GM23338 (cell line): ENCODE results near the gene FAR1. TPM values are rescaled to one million over a fixed set of nuclear protein-coding genes. Genes with fewer than 3 reads are reported as not detected.

Experiments used
- ATAC-seq: fragments of 200-7000 bp; cut with Tn5 transposase; 3 replicates; pipeline ENCODE4 v1.9.1; 2020
- DNase-seq: peaks from one replicate; pipeline ENCODE4 v3.0.0-alpha.2; 2015; ENCODE audit warnings: low spot score
- H2AFZ ChIP-seq: fragments of 200-600 bp; sonication (generic); 2 replicates; pipeline ENCODE4 v1.8.0; 2016; ENCODE audit warnings: antibody characterized with exemption, mild to moderate bottlenecking, moderate library complexity
- H3F3A ChIP-seq: fragments of 200-600 bp; sonication (generic); replicated peaks from 2 replicates; pipeline ENCODE4 v1.8.0; 2017; ENCODE audit warnings: antibody characterized with exemption, mixed run types, low read depth
- H3K27ac ChIP-seq: fragments of 200-600 bp; sonication (generic); 2 replicates; pipeline ENCODE4 v1.6.1; 2016; ENCODE audit warnings: low read depth
- H3K27me3 ChIP-seq: fragments of 200-600 bp; sonication (generic); 2 replicates; pipeline ENCODE4 v1.8.0; 2016; ENCODE audit warnings: mild to moderate bottlenecking, mixed run types, moderate library complexity; ENCODE audit not compliant: insufficient read depth
- H3K36me3 ChIP-seq: fragments of 200-600 bp; sonication (generic); 2 replicates; pipeline ENCODE4 v1.8.0; 2016; ENCODE audit warnings: mild to moderate bottlenecking; ENCODE audit not compliant: insufficient read depth
- H3K4me1 ChIP-seq: fragments of 200-600 bp; sonication (generic); 2 replicates; pipeline ENCODE4 v1.8.0; 2016; ENCODE audit warnings: mild to moderate bottlenecking, moderate library complexity; ENCODE audit not compliant: insufficient read depth
- H3K4me2 ChIP-seq: fragments of 200-600 bp; sonication (generic); 2 replicates; pipeline ENCODE4 v1.7.1; 2017; ENCODE audit warnings: mixed run types
- H3K4me3 ChIP-seq: fragments of 200-600 bp; sonication (generic); 2 replicates; pipeline ENCODE4 v1.6.1; 2016; ENCODE audit warnings: mixed run types
- H3K79me2 ChIP-seq: fragments of 200-600 bp; sonication (generic); replicated peaks from 2 replicates; pipeline ENCODE4 v1.8.0; 2017; ENCODE audit warnings: mild to moderate bottlenecking; ENCODE audit not compliant: insufficient read depth
- H3K9me2 ChIP-seq: fragments of 200-600 bp; sonication (generic); 2 replicates; pipeline ENCODE4 v1.8.0; 2017; ENCODE audit not compliant: insufficient read depth
- H4K20me1 ChIP-seq: fragments of 200-600 bp; sonication (generic); replicated peaks from 2 replicates; pipeline ENCODE4 v1.8.0; 2017; ENCODE audit warnings: mild to moderate bottlenecking; ENCODE audit not compliant: insufficient read depth
- H3K27ac Mint-ChIP-seq: 2 replicates; pipeline ENCODE4 v1.8.0; 2020; ENCODE audit warnings: inconsistent platforms, mild to moderate bottlenecking, moderate library complexity, mixed read lengths
- H3K27me3 Mint-ChIP-seq: 3 replicates; pipeline ENCODE4 v1.8.0; 2022; ENCODE audit warnings: low read depth, mild to moderate bottlenecking, moderate library complexity, mixed read lengths, inconsistent platforms; ENCODE audit not compliant: insufficient read depth, poor library complexity
- H3K36me3 Mint-ChIP-seq: 3 replicates; pipeline ENCODE4 v1.8.0; 2021; ENCODE audit warnings: low read depth, mild to moderate bottlenecking, inconsistent platforms, moderate library complexity, mixed read lengths
- H3K4me1 Mint-ChIP-seq: 3 replicates; pipeline ENCODE4 v1.8.0; 2020; ENCODE audit warnings: mild to moderate bottlenecking, inconsistent platforms, mixed read lengths
- H3K4me3 Mint-ChIP-seq: 3 replicates; pipeline ENCODE4 v1.8.0; 2021; ENCODE audit warnings: moderate library complexity, mild to moderate bottlenecking, inconsistent platforms, mixed read lengths
- H3K9me3 Mint-ChIP-seq: 3 replicates; pipeline ENCODE4 v1.8.0; 2020; ENCODE audit warnings: moderate library complexity, mild to moderate bottlenecking, inconsistent platforms, mixed read lengths
- CREB1 ChIP-seq: fragments of 250-450 bp; sonication (Bioruptor Pico); IDR thresholded peaks from 2 replicates; pipeline ENCODE4 v1.5.0; 2020; ENCODE audit warnings: low read depth, mild to moderate bottlenecking, moderate library complexity
- EZH2 ChIP-seq: fragments of 200-600 bp; sonication (generic); IDR thresholded peaks from one replicate; pipeline ENCODE4 v1.8.0; 2017; ENCODE audit warnings: antibody characterized with exemption, mild to moderate bottlenecking, low read depth; ENCODE audit not compliant: unreplicated experiment
- EZH2phosphoT487 ChIP-seq: fragments of 200-600 bp; sonication (generic); IDR thresholded peaks from one replicate; pipeline ENCODE4 v1.8.1; 2018; ENCODE audit warnings: antibody characterized with exemption; ENCODE audit not compliant: unreplicated experiment
- JUNB ChIP-seq: IDR thresholded peaks from one replicate; pipeline ENCODE4 v1.6.1; 2016; ENCODE audit warnings: antibody characterized with exemption; ENCODE audit not compliant: unreplicated experiment
- NANOG ChIP-seq: IDR thresholded peaks from 2 replicates; pipeline ENCODE4 v1.6.1; 2016; ENCODE audit warnings: antibody characterized with exemption, borderline replicate concordance
- POLR2AphosphoS5 ChIP-seq: IDR thresholded peaks from 2 replicates; pipeline ENCODE4 v1.6.1; 2016; ENCODE audit warnings: antibody characterized with exemption, low read depth
- STAT1 ChIP-seq: IDR thresholded peaks from one replicate; pipeline ENCODE4 v1.6.1; 2016; ENCODE audit warnings: antibody characterized with exemption; ENCODE audit not compliant: unreplicated experiment
- ZNF114 ChIP-seq: fragments of 250-450 bp; sonication (Bioruptor Pico); IDR thresholded peaks from 2 replicates; pipeline ENCODE4 v1.5.0; 2020; ENCODE audit warnings: mild to moderate bottlenecking, moderate library complexity
- ZNF331 ChIP-seq: fragments of 250-450 bp; sonication (Bioruptor Pico); IDR thresholded peaks from 2 replicates; pipeline ENCODE4 v1.5.0; 2020; ENCODE audit warnings: low read depth, mild to moderate bottlenecking, moderate library complexity
- polyA plus RNA-seq: library from polyadenylated mRNA; unstranded; fragments of >200 nt; fragmentation: Nextera tagmentation; extraction: Ambion mirVana; gene quantifications from 2 replicates; pipeline ENCODE4 v1.2.1, GENCODE V29; 2016
- total RNA-seq: library from RNA; depleted of rRNA; stranded (reverse); fragments of >200 nt; shearing (Covaris generic); gene quantifications from 2 replicates; pipeline ENCODE4 v1.2.3, GENCODE V29; 2014
- TF ChIP-seq, protein P1 (sequence below): fragments of 250-450 bp; sonication (Bioruptor Pico); IDR thresholded peaks from 2 replicates; pipeline ENCODE4 v1.5.0; 2020; ENCODE audit warnings: mild to moderate bottlenecking, moderate library complexity
- TF ChIP-seq, protein P2 (sequence below): IDR thresholded peaks from one replicate; pipeline ENCODE4 v1.6.1; 2018; ENCODE audit warnings: antibody characterized with exemption; ENCODE audit not compliant: unreplicated experiment
- TF ChIP-seq, protein P3 (sequence below): IDR thresholded peaks from 2 replicates; pipeline ENCODE4 v1.6.1; 2016; ENCODE audit warnings: antibody characterized with exemption
- TF ChIP-seq, protein P4 (sequence below), 2 experiments: fragments of 200-600 bp in 1 of 2; sonication (generic) in 1 of 2; conservative IDR thresholded peaks; 2 replicates each; pipeline versions ENCODE4 v1.5.1 to v1.6.1; 2016 to 2017; ENCODE audit warnings: antibody characterized with exemption in 2 of 2, low read depth in 2 of 2, mild to moderate bottlenecking in 2 of 2, moderate library complexity in 1 of 2

The FAR1 gene
- total and polyA plus RNA-seq, 2 experiments from 2014 or later = 27.3 to 79.5 TPM

DNA sequence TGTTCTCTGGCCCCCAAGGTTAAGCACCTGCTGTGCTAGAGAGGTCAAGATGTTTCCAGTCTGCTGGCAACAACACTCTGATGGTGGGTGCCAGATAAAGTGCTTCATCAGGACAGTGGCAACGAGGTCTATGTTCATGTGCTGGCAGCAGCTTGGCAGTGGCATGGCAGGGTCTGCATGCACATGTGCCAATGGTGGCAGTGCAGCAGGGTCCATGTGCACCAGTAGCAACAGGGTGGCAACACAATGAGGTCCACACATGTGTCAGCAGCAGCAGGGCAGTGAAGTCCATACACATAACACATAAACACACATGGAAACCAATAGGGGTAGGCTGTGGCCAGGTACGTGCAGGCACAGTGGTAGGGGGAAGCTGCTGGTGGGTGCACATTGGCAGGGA lies 48.4 kb upstream of the FAR1 start:
- no peaks in the 10 kb centered on the region for H3K4me1 ChIP-seq
- no peaks in the 10 kb centered on the region for H3F3A ChIP-seq
- no peak overlapping the region for H3K4me3 Mint-ChIP-seq
- peaks cover under 1% of the 10 kb centered on the region; the same call in 1 of the 2 replicates for H3K36me3 ChIP-seq
- H3K4me2 ChIP-seq = no peak overlapping the region
- no peaks in the 10 kb centered on the region for H4K20me1 ChIP-seq
- peaks cover 30% of the 10 kb centered on the region for H3K9me3 Mint-ChIP-seq
- peaks cover 4% of the 10 kb centered on the region; the same call in 2 of the 3 replicates for H3K36me3 Mint-ChIP-seq
- H3K27me3 Mint-ChIP-seq = no peaks in the 10 kb centered on the region
- no peak for DNase-seq
- H3K27ac ChIP-seq = no peak overlapping the region
- TF ChIP-seq, protein P1, sequence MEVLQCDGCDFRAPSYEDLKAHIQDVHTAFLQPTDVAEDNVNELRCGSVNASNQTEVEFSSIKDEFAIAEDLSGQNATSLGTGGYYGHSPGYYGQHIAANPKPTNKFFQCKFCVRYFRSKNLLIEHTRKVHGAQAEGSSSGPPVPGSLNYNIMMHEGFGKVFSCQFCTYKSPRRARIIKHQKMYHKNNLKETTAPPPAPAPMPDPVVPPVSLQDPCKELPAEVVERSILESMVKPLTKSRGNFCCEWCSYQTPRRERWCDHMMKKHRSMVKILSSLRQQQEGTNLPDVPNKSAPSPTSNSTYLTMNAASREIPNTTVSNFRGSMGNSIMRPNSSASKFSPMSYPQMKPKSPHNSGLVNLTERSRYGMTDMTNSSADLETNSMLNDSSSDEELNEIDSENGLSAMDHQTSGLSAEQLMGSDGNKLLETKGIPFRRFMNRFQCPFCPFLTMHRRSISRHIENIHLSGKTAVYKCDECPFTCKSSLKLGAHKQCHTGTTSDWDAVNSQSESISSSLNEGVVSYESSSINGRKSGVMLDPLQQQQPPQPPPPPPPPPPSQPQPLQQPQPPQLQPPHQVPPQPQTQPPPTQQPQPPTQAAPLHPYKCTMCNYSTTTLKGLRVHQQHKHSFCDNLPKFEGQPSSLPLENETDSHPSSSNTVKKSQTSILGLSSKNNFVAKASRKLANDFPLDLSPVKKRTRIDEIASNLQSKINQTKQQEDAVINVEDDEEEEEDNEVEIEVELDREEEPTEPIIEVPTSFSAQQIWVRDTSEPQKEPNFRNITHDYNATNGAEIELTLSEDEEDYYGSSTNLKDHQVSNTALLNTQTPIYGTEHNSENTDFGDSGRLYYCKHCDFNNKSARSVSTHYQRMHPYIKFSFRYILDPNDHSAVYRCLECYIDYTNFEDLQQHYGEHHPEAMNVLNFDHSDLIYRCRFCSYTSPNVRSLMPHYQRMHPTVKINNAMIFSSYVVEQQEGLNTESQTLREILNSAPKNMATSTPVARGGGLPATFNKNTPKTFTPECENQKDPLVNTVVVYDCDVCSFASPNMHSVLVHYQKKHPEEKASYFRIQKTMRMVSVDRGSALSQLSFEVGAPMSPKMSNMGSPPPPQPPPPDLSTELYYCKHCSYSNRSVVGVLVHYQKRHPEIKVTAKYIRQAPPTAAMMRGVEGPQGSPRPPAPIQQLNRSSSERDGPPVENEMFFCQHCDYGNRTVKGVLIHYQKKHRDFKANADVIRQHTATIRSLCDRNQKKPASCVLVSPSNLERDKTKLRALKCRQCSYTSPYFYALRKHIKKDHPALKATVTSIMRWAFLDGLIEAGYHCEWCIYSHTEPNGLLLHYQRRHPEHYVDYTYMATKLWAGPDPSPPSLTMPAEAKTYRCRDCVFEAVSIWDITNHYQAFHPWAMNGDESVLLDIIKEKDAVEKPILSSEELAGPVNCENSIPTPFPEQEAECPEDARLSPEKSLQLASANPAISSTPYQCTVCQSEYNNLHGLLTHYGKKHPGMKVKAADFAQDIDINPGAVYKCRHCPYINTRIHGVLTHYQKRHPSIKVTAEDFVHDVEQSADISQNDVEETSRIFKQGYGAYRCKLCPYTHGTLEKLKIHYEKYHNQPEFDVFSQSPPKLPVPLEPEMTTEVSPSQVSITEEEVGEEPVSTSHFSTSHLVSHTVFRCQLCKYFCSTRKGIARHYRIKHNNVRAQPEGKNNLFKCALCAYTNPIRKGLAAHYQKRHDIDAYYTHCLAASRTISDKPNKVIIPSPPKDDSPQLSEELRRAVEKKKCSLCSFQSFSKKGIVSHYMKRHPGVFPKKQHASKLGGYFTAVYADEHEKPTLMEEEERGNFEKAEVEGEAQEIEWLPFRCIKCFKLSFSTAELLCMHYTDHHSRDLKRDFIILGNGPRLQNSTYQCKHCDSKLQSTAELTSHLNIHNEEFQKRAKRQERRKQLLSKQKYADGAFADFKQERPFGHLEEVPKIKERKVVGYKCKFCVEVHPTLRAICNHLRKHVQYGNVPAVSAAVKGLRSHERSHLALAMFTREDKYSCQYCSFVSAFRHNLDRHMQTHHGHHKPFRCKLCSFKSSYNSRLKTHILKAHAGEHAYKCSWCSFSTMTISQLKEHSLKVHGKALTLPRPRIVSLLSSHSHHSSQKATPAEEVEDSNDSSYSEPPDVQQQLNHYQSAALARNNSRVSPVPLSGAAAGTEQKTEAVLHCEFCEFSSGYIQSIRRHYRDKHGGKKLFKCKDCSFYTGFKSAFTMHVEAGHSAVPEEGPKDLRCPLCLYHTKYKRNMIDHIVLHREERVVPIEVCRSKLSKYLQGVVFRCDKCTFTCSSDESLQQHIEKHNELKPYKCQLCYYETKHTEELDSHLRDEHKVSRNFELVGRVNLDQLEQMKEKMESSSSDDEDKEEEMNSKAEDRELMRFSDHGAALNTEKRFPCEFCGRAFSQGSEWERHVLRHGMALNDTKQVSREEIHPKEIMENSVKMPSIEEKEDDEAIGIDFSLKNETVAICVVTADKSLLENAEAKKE (CRISPR knock-in tag) = no peak
- TF ChIP-seq STAT1 (no peak), ZNF114 (no peak), POLR2AphosphoS5 (no peak), EZH2phosphoT487 (no peak), EZH2 (no peak), NANOG (no peak), ZNF331 (CRISPR knock-in tag) (no peak), CREB1 (CRISPR knock-in tag) (no peak), JUNB (no peak)
- TF ChIP-seq, protein P2, sequence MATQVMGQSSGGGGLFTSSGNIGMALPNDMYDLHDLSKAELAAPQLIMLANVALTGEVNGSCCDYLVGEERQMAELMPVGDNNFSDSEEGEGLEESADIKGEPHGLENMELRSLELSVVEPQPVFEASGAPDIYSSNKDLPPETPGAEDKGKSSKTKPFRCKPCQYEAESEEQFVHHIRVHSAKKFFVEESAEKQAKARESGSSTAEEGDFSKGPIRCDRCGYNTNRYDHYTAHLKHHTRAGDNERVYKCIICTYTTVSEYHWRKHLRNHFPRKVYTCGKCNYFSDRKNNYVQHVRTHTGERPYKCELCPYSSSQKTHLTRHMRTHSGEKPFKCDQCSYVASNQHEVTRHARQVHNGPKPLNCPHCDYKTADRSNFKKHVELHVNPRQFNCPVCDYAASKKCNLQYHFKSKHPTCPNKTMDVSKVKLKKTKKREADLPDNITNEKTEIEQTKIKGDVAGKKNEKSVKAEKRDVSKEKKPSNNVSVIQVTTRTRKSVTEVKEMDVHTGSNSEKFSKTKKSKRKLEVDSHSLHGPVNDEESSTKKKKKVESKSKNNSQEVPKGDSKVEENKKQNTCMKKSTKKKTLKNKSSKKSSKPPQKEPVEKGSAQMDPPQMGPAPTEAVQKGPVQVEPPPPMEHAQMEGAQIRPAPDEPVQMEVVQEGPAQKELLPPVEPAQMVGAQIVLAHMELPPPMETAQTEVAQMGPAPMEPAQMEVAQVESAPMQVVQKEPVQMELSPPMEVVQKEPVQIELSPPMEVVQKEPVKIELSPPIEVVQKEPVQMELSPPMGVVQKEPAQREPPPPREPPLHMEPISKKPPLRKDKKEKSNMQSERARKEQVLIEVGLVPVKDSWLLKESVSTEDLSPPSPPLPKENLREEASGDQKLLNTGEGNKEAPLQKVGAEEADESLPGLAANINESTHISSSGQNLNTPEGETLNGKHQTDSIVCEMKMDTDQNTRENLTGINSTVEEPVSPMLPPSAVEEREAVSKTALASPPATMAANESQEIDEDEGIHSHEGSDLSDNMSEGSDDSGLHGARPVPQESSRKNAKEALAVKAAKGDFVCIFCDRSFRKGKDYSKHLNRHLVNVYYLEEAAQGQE = no peak
- TF ChIP-seq, protein P3, sequence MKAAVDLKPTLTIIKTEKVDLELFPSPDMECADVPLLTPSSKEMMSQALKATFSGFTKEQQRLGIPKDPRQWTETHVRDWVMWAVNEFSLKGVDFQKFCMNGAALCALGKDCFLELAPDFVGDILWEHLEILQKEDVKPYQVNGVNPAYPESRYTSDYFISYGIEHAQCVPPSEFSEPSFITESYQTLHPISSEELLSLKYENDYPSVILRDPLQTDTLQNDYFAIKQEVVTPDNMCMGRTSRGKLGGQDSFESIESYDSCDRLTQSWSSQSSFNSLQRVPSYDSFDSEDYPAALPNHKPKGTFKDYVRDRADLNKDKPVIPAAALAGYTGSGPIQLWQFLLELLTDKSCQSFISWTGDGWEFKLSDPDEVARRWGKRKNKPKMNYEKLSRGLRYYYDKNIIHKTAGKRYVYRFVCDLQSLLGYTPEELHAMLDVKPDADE = no peak
- TF ChIP-seq, protein P4, sequence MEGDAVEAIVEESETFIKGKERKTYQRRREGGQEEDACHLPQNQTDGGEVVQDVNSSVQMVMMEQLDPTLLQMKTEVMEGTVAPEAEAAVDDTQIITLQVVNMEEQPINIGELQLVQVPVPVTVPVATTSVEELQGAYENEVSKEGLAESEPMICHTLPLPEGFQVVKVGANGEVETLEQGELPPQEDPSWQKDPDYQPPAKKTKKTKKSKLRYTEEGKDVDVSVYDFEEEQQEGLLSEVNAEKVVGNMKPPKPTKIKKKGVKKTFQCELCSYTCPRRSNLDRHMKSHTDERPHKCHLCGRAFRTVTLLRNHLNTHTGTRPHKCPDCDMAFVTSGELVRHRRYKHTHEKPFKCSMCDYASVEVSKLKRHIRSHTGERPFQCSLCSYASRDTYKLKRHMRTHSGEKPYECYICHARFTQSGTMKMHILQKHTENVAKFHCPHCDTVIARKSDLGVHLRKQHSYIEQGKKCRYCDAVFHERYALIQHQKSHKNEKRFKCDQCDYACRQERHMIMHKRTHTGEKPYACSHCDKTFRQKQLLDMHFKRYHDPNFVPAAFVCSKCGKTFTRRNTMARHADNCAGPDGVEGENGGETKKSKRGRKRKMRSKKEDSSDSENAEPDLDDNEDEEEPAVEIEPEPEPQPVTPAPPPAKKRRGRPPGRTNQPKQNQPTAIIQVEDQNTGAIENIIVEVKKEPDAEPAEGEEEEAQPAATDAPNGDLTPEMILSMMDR (conservative IDR thresholded peaks at IDR 0.05; ENCODE audit: low read depth in 2 of 2) = no peak
- H3K27ac Mint-ChIP-seq = no peak overlapping the region
- H3K79me2 ChIP-seq = no peaks in the 10 kb centered on the region
- no peaks in the 10 kb centered on the region for H3K9me2 ChIP-seq
- no peak for ATAC-seq
- H3K4me1 Mint-ChIP-seq = peaks cover 5% of the 10 kb centered on the region; the same call in 1 of the 3 replicates
- H3K4me3 ChIP-seq = no peak overlapping the region
- no peak overlapping the region for H2AFZ ChIP-seq
- no peaks in the 10 kb centered on the region for H3K27me3 ChIP-seq
